Activated T-helper 9 cell treated with anti-CD3 and anti-CD28 coated beads, Interleukin-2, amount 50 U/mL, for 16 hours (primary cell): ENCODE measurements around the gene MEP1A.
"Not testable (repeated sequence)": the region's sequence is repeated elsewhere in the genome, so short reads cannot be mapped to it uniquely, and the experiment has no call there.

Experiments
- DNase-seq: peaks from one replicate; pipeline ENCODE4 v3.0.0-alpha.2; 2020; ENCODE audit warnings: low read depth

The MEP1A gene

GRCh38 chr6:46834257-46834916 lies 41.2 kb downstream of the MEP1A start:
- DNase-seq, result not testable (repeated sequence)

GRCh38 chr6:46834991-46835390 lies 41.8 kb downstream of the MEP1A start:
- DNase-seq, result not testable (repeated sequence)

- no peak for DNase-seq
Measured at GRCh38 chr6:46838033-46838432, 44.8 kb downstream of the MEP1A start.

- DNase-seq, result not testable (repeated sequence)
Measured at GRCh38 chr6:46842252-46842846, 49.2 kb downstream of the MEP1A start.

GRCh38 chr6:46845126-46845525 lies 51.9 kb downstream of the MEP1A start:
- no peak for DNase-seq

GRCh38 chr6:46848684-46849360 lies 55.6 kb downstream of the MEP1A start:
- DNase-seq, result peak; percentile 23

GRCh38 chr6:46849361-46849690 lies 56.1 kb downstream of the MEP1A start:
- DNase-seq, result no peak

GRCh38 chr6:46850792-46851191 lies 57.6 kb downstream of the MEP1A start:
- no peak for DNase-seq

GRCh38 chr6:46851576-46851975 lies 58.4 kb downstream of the MEP1A start:
- DNase-seq, result not testable (repeated sequence)

GRCh38 chr6:46855966-46856365 lies 62.8 kb downstream of the MEP1A start:
- not testable (repeated sequence) for DNase-seq

- DNase-seq, result no peak
Measured at GRCh38 chr6:46862381-46862780, 69.2 kb downstream of the MEP1A start.

GRCh38 chr6:46863791-46864190 lies 70.6 kb downstream of the MEP1A start:
- no peak for DNase-seq

GRCh38 chr6:46865221-46865620 lies 72.0 kb downstream of the MEP1A start:
- no peak for DNase-seq

- DNase-seq, result no peak
Measured at GRCh38 chr6:46867411-46867810, 74.2 kb downstream of the MEP1A start.

GRCh38 chr6:46876126-46876525 lies 82.9 kb downstream of the MEP1A start:
- no peak for DNase-seq

- DNase-seq, result no peak
Measured at GRCh38 chr6:46879003-46879402, 85.8 kb downstream of the MEP1A start.

- no peak for DNase-seq
Measured at GRCh38 chr6:46882645-46883044, 89.5 kb downstream of the MEP1A start.

- no peak for DNase-seq
Measured at GRCh38 chr6:46888031-46888430, 94.8 kb downstream of the MEP1A start.

GRCh38 chr6:46888578-46888977 lies 95.4 kb downstream of the MEP1A start:
- DNase-seq, result no peak
